Placental pericyte (primary cell): ENCODE results near the gene DDX54. TPM values are rescaled to one million over a fixed set of nuclear protein-coding genes. Genes with fewer than 3 reads are reported as not detected.

Experiments used
- small RNA-seq: library from RNA; depleted of rRNA; stranded (forward); fragments of <200 nt; gene quantifications from one replicate; pipeline ENCODE3, GENCODE V24; 2012; ENCODE audit warnings: low replicate concordance
- total RNA-seq: library from RNA; depleted of rRNA; stranded (reverse); fragments of >200 nt; gene quantifications from 2 replicates; pipeline ENCODE4 v1.2.3, GENCODE V29; 2012

DDX54 gene, protein sequence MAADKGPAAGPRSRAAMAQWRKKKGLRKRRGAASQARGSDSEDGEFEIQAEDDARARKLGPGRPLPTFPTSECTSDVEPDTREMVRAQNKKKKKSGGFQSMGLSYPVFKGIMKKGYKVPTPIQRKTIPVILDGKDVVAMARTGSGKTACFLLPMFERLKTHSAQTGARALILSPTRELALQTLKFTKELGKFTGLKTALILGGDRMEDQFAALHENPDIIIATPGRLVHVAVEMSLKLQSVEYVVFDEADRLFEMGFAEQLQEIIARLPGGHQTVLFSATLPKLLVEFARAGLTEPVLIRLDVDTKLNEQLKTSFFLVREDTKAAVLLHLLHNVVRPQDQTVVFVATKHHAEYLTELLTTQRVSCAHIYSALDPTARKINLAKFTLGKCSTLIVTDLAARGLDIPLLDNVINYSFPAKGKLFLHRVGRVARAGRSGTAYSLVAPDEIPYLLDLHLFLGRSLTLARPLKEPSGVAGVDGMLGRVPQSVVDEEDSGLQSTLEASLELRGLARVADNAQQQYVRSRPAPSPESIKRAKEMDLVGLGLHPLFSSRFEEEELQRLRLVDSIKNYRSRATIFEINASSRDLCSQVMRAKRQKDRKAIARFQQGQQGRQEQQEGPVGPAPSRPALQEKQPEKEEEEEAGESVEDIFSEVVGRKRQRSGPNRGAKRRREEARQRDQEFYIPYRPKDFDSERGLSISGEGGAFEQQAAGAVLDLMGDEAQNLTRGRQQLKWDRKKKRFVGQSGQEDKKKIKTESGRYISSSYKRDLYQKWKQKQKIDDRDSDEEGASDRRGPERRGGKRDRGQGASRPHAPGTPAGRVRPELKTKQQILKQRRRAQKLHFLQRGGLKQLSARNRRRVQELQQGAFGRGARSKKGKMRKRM
- total RNA-seq: 40.9 and 58.7 TPM in 2 replicates

DNA sequence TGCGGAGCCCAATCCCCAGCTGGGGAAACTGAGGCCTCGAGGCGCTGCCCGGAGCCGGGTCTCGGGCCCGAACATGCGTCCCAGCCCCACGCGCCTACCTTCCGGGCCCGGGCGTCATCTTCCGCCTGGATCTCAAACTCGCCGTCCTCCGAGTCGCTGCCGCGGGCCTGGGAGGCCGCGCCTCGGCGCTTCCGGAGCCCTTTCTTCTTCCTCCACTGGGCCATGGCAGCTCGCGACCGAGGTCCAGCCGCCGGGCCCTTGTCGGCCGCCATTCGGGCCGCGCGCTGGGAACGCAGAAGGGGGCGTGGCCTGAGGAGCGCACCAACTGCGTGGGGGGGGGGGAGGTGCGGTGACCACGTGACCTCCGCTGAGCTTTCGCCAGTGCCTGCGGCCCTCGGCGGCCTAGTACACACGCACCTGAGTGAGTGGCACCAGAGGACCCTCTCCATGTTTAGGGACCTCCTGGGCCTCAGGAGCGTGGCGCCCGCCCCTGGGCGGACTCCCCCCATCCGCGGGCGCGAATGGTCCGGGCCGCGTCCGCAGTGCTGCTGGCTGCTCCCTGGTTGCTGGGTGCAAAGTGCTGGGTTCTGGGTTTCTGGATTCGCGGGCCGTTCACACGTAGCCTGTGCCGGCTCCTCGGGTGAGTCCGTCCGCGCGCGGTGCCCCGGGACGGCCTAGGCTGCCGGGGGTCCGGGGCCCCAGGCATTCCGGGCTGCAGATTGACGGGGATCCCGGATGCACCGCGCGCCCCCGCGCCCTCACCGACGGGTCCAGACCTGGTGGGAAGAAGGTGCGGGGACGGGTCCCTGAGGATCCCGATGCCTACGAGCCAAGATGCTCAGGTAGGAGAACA is at the start of gene DDX54, which contains the start of gene RITA1:
DDX54 (minus strand) TSS at position 299 of the 853 bp plus-strand sequence; CDS start at position 272, 27 bp downstream.
RITA1 (plus strand) TSS at position 542 of the 853 bp plus-strand sequence. CDS start 1,026 bp downstream, outside the sequence.

DNA sequence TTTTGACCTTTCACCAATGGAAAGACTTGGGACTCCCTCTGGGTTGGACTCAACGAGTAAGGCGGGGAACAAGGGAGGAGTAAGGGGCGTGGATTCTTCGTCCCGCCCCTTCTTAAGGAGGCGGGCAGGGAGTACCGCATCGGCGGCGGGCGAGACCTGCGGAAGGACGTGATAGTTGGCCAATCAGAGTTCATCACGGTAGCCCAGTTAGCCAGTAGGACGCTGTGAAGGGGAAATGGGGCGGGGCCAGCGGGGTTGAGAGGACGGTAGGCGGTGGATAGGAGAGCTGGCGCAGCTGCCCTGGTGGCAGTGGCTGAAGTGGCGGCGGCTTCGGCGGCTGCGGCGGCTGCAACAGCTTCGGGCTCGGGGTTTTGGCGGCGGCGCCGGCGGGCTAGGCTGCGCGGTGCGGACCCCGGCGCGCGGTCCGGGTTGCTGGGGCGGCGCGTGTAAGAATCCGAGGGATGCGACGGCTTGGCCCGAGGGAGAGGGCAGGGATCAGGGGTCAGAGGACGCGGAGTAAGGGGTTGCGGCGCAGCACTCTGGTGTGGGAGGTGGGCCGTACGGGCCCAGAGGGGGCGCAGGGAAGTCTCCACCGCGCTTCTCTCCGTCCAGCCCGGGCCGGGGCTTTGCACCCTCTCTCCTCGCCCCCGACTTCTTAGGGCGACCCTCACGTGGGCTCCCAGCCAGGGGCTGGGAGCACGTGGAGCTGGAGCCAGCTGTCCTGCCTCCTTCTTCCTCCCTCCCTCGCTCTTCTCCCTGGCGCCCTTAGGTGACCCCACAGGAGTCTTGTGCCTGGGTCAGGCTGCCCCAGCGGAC is 36.1 kb upstream of the DDX54 start, which contains the start of gene TPCN1:
TPCN1 (plus strand) TSS at position 284 of the 816 bp plus-strand sequence. CDS start 5,389 bp downstream, outside the sequence.

DNA sequence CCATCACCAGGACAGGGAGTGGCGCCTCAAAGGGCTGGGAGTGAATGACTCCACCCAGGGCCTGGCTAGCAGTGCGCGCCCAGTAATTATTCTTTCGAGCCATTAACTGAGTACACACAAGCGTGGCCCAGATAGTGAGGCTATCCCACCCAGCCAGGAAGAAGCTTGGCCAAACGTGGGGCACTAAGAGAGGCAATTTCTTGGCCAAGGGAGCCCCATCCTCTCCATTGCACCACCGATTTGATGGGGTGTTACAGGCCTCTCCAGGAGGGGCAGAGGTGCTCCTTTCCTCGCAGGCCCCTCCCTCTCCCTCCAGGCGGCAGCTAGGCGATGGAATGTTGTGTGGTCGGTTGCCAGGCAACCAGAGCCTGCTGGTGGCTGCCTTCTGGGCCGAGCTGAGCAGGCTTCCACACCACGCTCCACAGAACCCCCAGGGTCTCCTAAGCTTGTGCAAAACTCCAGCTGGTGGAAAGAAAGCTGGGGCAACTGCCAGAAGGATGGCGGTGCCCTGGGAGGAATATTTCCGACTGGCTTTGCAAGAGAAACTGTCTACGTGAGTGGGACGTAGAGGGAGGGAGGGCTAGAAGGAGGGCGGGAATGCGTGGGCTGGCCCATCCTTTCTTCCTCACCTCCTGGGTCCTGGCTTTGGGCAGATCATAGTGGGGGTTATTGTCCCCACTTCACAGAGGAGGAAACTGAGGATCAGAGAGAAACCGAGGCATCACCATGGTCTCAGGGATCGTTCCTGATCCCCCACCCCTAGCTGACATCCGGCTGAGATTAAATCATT is 35.7 kb downstream of the DDX54 start, which contains the start of gene CFAP73:
CFAP73 (plus strand) TSS at position 364 of the 790 bp plus-strand sequence; CDS start at position 498, 134 bp downstream.

DNA sequence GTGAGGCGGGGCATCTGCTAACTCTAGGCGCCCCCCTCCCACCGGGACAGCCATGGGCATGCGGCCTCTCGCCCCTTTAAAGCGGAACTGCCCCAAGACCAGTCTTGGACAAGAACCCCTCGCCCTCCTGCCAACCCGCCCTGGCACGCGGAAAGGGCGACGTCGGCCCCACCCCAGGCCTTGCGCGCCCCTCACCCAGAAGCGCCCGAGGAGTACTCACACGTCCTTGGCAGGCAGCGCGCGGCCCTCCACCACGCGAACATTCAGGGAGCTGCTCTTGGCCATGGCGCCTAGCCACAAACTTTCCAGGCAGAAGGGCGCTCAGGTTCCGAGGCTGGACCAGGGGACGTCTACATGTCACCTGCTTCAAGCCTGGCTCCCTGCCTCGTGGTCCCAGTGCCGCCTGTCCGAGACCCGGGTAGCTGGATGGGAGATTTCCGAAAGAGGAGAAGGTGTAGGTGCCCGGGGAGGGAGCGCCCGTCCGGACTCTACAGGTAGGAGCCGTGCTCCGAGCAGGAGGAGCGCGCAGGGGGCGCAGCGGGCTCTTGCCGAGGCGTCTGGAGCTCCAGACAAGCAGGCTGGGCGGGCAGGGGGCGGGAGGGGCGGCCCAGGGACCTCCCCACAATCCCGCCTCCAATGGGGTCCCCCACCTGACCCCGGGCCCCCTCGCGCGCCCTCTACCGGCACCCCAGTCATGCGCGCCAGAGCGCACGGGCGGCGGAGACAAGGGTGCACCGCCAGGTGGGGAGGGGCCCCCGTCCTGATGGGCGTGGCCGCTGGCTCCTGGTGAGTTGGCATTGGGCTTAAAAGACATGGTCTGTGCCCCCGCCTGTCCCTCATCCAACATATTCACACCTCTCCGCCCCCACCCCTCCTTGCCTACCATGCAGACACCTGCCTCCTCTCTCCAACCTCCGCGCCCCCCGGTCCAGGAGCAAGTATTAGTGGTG is 49.8 kb downstream of the DDX54 start, which contains the start of gene RASAL1:
RASAL1 (minus strand) TSS at position 584 of the 950 bp plus-strand sequence; CDS start at position 285, 299 bp downstream.

Small RNA genes within 50 kb of the gene (small RNA-seq; reads per million reads assigned to genes)
- gene MIR7106 (not detected), gene RF00019 (not detected)

Other genes starting within 250 kb of the DDX54 start
- 7.4 and 28.2 TPM in 2 replicates for gene OAS3, start 247.0 kb downstream of the DDX54 start, total RNA-seq
- 5.0 and 14.7 TPM in 2 replicates for gene OAS2, start 207.0 kb downstream of the DDX54 start, total RNA-seq
- gene DTX1, start 128.7 kb downstream of the DDX54 start, total RNA-seq: under 0.01 TPM in 1 of 2 replicates, not detected in the other
- under 0.01 TPM in 1 of 2 replicates, not detected in the other for gene RASAL1, start 49.7 kb downstream of the DDX54 start, total RNA-seq
- gene CFAP73, start 35.8 kb downstream of the DDX54 start, total RNA-seq: not detected in 2 replicates
- gene RITA1, start 243 bp upstream of the DDX54 start, total RNA-seq: 16.6 and 33.6 TPM in 2 replicates
- 42.9 and 56.5 TPM in 2 replicates for gene TPCN1, start 36.0 kb upstream of the DDX54 start, total RNA-seq
- gene SLC8B1, start 149.6 kb upstream of the DDX54 start, total RNA-seq: 11.2 and 18.6 TPM in 2 replicates
- 30.8 and 38.7 TPM in 2 replicates for gene PLBD2, start 173.1 kb upstream of the DDX54 start, total RNA-seq
- gene SDS, start 218.4 kb upstream of the DDX54 start, total RNA-seq: not detected in 2 replicates
- 2.1 and 3.5 TPM in 2 replicates for gene SDSL, start 236.9 kb upstream of the DDX54 start, total RNA-seq